Activated CD4-positive, alpha-beta memory T cell treated with anti-CD3 and anti-CD28 coated beads for 36 hours (primary cell): ENCODE measurements around the gene TMEM30B. TPM values are rescaled to one million over a fixed set of nuclear protein-coding genes. Genes with fewer than 3 reads are reported as not detected.

ENCODE experiments used
- CTCF ChIA-PET: fragments of 350-600 bp; sonication (Branson Sonifier 250); formaldehyde crosslinking; loops from one replicate; lab custom pipeline; 2021; ENCODE audit warnings: antibody characterized with exemption, inconsistent platforms; lab: Charles Lee
- POLR2A ChIA-PET: fragments of 350-600 bp; sonication (Branson Sonifier 250); formaldehyde crosslinking; loops from one replicate; lab custom pipeline; 2021; ENCODE audit warnings: antibody characterized with exemption; lab: Charles Lee
- DNase-seq: peaks from one replicate; pipeline ENCODE4 v3.0.0-alpha.2; 2020
- H3K27ac Mint-ChIP-seq: one replicate; pipeline ENCODE4 v1.8.0; 2021; ENCODE audit warnings: mixed read lengths
- H3K27me3 Mint-ChIP-seq: one replicate; pipeline ENCODE4 v1.8.0; 2021; ENCODE audit warnings: mixed read lengths
- H3K36me3 Mint-ChIP-seq: one replicate; pipeline ENCODE4 v1.8.0; 2021; ENCODE audit warnings: mixed read lengths
- H3K4me1 Mint-ChIP-seq: one replicate; pipeline ENCODE4 v1.8.0; 2021; ENCODE audit warnings: low read depth, mixed read lengths
- H3K4me3 Mint-ChIP-seq: one replicate; pipeline ENCODE4 v1.8.0; 2021; ENCODE audit warnings: mild to moderate bottlenecking, mixed read lengths
- H3K9me3 Mint-ChIP-seq: one replicate; pipeline ENCODE4 v1.8.0; 2021; ENCODE audit warnings: mixed read lengths
- intact Hi-C: fragments of 100-400 bp; cut with micrococcal nuclease; formaldehyde crosslinking; loops from one replicate; pipeline ENCODE4 v1.15.1; 2023
- total RNA-seq, 2 experiments: library from RNA; stranded (reverse); gene quantifications; one replicate each; pipeline ENCODE4 v1.2.3, GENCODE V29; 2021

The TMEM30B gene
- total RNA-seq, 2 experiments from 2014 or later = 1.6 to 1.7 TPM

DNA sequence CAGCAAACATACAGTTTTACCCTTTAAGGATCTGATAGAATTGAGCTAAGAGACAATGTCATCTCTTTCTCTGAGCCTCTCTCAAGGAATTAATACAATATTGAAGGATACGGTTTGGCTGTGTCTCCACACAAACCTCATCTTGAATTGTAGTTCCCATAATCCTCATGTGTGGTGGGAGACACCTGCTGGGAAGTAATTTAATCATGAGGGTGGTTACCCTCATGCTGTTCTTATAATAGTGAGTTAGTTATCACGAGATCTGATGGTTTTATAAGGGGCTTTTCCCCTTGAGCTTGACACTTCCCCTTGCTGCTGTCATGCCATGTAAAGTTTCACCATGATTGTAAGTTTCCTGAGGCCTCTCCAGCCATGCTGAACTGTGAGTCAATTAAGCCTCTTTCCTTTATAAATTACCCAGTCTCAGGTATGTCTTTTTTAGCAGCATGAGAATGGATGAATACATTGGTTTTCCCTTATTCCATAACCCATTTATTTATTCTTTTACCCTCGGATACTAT is 47.6 kb downstream of the TMEM30B start:
- Mint-ChIP-seq H3K9me3 (no peaks in the 10 kb centered on the region), H3K4me1 (peaks cover 2% of the 10 kb centered on the region), H3K36me3 (no peaks in the 10 kb centered on the region), H3K27me3 (peaks cover 22% of the 10 kb centered on the region), H3K4me3 (no peak overlapping the region), H3K27ac (no peak overlapping the region)
- intact Hi-C loops = no loop called here
- CTCF ChIA-PET = no interaction called here
- no peak for DNase-seq
- POLR2A ChIA-PET = no interaction called here

DNA sequence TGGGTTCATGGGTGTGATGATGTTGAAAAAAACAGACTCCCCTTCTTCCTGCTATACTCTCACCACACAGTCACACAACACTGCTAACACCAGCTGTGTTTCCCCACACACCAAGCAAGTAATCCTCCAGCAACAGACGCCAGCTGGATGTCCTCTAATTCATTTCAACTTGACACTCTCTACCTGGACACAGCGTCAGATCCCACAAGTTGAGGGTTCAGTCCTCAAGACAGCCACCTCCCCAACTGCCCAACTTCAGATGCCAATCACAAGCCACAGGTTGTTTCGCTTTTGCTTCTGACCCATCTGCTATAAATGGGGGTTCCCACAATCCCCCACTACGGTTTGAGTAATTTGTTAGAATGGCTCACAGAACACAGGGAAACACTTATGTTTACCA is 49.3 kb downstream of the TMEM30B start:
- H3K36me3 Mint-ChIP-seq = no peaks in the 10 kb centered on the region
- POLR2A ChIA-PET = no interaction called here
- no peak for DNase-seq
- CTCF ChIA-PET = no interaction called here
- peaks cover 25% of the 10 kb centered on the region for H3K27me3 Mint-ChIP-seq
- intact Hi-C loops = no loop called here
- H3K9me3 Mint-ChIP-seq = no peaks in the 10 kb centered on the region
- peaks cover 2% of the 10 kb centered on the region for H3K4me1 Mint-ChIP-seq
- H3K4me3 Mint-ChIP-seq = no peak overlapping the region
- H3K27ac Mint-ChIP-seq = no peak overlapping the region

DNA sequence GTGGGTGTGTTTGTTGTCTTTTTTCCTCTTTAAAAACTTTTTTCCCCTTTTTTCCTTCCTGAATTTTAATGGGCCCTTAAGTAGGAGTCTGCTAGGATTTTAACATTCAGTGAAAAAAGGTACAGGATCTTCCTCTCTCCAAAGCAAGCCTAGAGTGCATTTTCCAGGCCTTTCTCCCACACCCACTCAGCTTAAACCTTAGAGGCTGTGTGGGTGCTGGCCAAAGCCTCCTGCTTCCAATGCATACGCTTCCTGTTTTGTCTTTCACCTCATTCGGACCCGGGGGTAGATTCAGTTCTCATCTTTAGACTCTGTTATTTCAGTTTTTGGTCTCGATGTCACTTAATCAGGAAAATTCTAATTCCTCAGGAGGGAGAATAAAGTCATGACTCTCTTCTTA is 51.2 kb downstream of the TMEM30B start:
- CTCF ChIA-PET = no interaction called here
- no peak overlapping the region for H3K4me3 Mint-ChIP-seq
- H3K4me1 Mint-ChIP-seq = peaks cover 2% of the 10 kb centered on the region
- no peak overlapping the region for H3K27ac Mint-ChIP-seq
- H3K36me3 Mint-ChIP-seq = no peaks in the 10 kb centered on the region
- DNase-seq = no peak
- POLR2A ChIA-PET = no interaction called here
- H3K9me3 Mint-ChIP-seq = no peaks in the 10 kb centered on the region
- H3K27me3 Mint-ChIP-seq = peaks cover 18% of the 10 kb centered on the region
- intact Hi-C loops = no loop called here

DNA sequence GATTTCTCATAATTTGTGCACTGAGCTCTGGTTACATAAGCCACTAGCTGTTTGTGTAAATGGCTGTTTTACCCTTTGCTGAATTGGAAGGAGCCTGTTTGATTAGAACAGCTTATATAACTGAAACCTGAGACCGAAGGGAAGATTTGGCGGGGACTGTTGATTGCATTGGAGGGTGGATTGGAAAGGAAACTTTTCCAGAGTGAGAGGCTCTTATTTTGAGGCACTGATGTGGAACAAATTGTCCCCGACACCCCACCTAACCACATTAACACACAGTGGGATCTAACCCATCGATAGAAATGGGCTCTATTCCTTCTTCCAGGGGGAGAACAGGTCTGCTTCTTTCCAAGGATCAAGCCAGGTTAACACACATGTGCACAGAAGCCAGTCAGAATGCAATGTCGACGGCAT is 51.7 kb downstream of the TMEM30B start:
- Mint-ChIP-seq H3K9me3 (no peaks in the 10 kb centered on the region), H3K4me3 (no peak overlapping the region), H3K27me3 (peaks cover 20% of the 10 kb centered on the region), H3K27ac (no peak overlapping the region), H3K36me3 (no peaks in the 10 kb centered on the region), H3K4me1 (peaks cover 2% of the 10 kb centered on the region)
- ChIA-PET CTCF (no interaction called here), POLR2A (no interaction called here)
- intact Hi-C loops = no loop called here
- no peak for DNase-seq

DNA sequence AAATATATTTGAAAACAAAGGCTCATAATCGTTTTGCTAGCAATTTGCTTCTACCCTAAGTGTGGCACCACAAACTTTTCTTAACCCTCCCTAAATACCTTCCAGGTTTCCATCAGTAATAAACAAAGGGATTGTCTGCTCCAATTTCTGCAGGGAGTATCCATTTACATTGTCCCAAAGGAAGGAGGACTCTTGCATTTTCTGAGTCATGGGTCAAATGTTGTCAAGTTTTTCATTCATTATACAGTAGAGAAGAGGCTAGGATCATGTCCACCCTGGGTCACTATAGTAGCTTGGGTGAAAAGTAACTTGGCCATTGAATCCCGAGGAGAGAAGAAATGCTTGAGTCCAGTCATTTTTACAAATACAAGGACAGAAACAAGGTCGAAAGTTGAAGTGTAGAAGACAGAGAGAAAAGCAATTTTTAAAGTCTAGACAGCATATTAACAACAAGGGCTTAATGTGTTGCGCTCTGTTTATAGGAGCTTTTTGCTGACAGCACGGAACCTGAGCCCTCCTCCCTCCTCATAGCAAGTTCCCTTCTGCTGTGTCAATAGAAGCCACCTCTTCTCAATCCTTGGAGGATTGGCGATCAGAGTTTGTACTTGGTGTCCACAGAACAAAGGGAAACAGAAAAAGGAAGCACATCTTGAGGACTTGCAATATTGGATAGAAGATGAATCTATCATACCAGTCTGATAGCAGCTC is 53.1 kb downstream of the TMEM30B start:
- intact Hi-C loops = no loop called here
- DNase-seq = no peak
- POLR2A ChIA-PET = no interaction called here
- Mint-ChIP-seq H3K9me3 (no peaks in the 10 kb centered on the region), H3K4me1 (no peaks in the 10 kb centered on the region), H3K36me3 (no peaks in the 10 kb centered on the region), H3K27me3 (peaks cover 26% of the 10 kb centered on the region), H3K4me3 (no peak overlapping the region), H3K27ac (no peak overlapping the region)
- CTCF ChIA-PET = no interaction called here

Other genes starting within 250 kb of the TMEM30B start
- gene PRKCH, start 40.2 kb upstream of the TMEM30B start, total RNA-seq = 100 to 1,000 TPM; 142 to 147 TPM